ENCODE data around the gene GRHL3. TPM values are rescaled to one million over a fixed set of nuclear protein-coding genes. Genes with fewer than 3 reads are reported as not detected.

GRHL3 gene
- polyA plus RNA-seq, 12 donors, result 0.09 to 36.4 (median 0.29) TPM; not detected in 3

GRCh38 chr1:24343412-24344089 lies 24.4 kb downstream of the GRHL3 start:
- DNase-seq, result no peak

GRCh38 chr1:24344090-24344742 lies 25.1 kb downstream of the GRHL3 start:
- DNase-seq, result no peak

GRCh38 chr1:24345334-24345733 lies 26.2 kb downstream of the GRHL3 start:
- no peak for DNase-seq

- no peak for DNase-seq
These were observed 28.2 kb downstream of the GRHL3 start for GRCh38 chr1:24347159-24347934.

GRCh38 chr1:24348196-24348595 lies 29.0 kb downstream of the GRHL3 start:
- DNase-seq, result no peak

- DNase-seq, result no peak
These were observed 30.7 kb downstream of the GRHL3 start for GRCh38 chr1:24349891-24350290.

- DNase-seq, result no peak
These were observed 32.1 kb downstream of the GRHL3 start for GRCh38 chr1:24351247-24351646.

- no peak for DNase-seq
These were observed 32.9 kb downstream of the GRHL3 start for GRCh38 chr1:24351918-24352627.

- DNase-seq, result no peak
These were observed 34.2 kb downstream of the GRHL3 start for GRCh38 chr1:24353292-24353891.

GRCh38 chr1:24355466-24355865 lies 36.3 kb downstream of the GRHL3 start:
- DNase-seq, result no peak

- no peak for DNase-seq
These were observed 37.9 kb downstream of the GRHL3 start for GRCh38 chr1:24357038-24357437.

- no peak for DNase-seq
These were observed 41.5 kb downstream of the GRHL3 start for GRCh38 chr1:24360681-24361080.

GRCh38 chr1:24361811-24362210 lies 42.7 kb downstream of the GRHL3 start:
- no peak for DNase-seq

GRCh38 chr1:24362396-24362795 lies 43.2 kb downstream of the GRHL3 start:
- DNase-seq, result no peak

GRCh38 chr1:24362982-24363614 lies 43.9 kb downstream of the GRHL3 start:
- DNase-seq, result no peak

- DNase-seq, result no peak
These were observed 44.8 kb downstream of the GRHL3 start for GRCh38 chr1:24363994-24364393.

- no peak for DNase-seq
These were observed 45.4 kb downstream of the GRHL3 start for GRCh38 chr1:24364605-24364974.

GRCh38 chr1:24364975-24365678 lies 46.0 kb downstream of the GRHL3 start:
- DNase-seq, result no peak

- no peak for DNase-seq
These were observed 47.5 kb downstream of the GRHL3 start for GRCh38 chr1:24366707-24367106.

GRCh38 chr1:24369199-24369598 lies 50.0 kb downstream of the GRHL3 start:
- DNase-seq, result no peak

GRCh38 chr1:24369801-24370200 lies 50.6 kb downstream of the GRHL3 start:
- DNase-seq, result no peak

Measured in muscle of arm (tissue), 12 donors.